Heart left ventricle (tissue), 16 donors: Measurements from ENCODE around the gene IGDCC3. TPM values are rescaled to one million over a fixed set of nuclear protein-coding genes. Genes with fewer than 3 reads are reported as not detected.

Source experiments
- ATAC-seq, 4 donors: fragments of 200-7000 bp; cut with Tn5 transposase; one replicate each; pipeline ENCODE4 v1.9.1; 2020 to 2022; ENCODE audit warnings: moderate library complexity in 4 of 4, mild to moderate bottlenecking in 3 of 4, moderate number of reproducible peaks in 1 of 4
- DNase-seq, 5 donors: peaks; one replicate each; pipeline ENCODE4 v3.0.0-alpha.2; 2020
- H3K27ac ChIP-seq, 12 donors: fragments of 200-600 bp; sonication (generic) in 4 of 12; one replicate each; pipeline versions ENCODE4 v1.5.0 to v1.8.0; 2016 to 2022; ENCODE audit warnings: mild to moderate bottlenecking in 2 of 12
- H3K27me3 ChIP-seq, 9 donors: fragments of 200-600 bp; sonication (generic) in 2 of 9; one replicate each; pipeline versions ENCODE4 v1.5.1 to v1.8.0; 2016 to 2022; ENCODE audit warnings: mild to moderate bottlenecking in 3 of 9
- H3K36me3 ChIP-seq, 9 donors: fragments of 200-600 bp; sonication (generic) in 2 of 9; one replicate each; pipeline versions ENCODE4 v1.5.0 to v1.8.0; 2018 to 2022; ENCODE audit warnings: mild to moderate bottlenecking in 2 of 9
- H3K4me1 ChIP-seq, 12 donors: fragments of 200-600 bp; sonication (generic) in 4 of 12; one replicate each; pipeline versions ENCODE4 v1.5.0 to v1.8.0; 2016 to 2022; ENCODE audit warnings: mild to moderate bottlenecking in 3 of 12
- H3K4me3 ChIP-seq, 12 donors: fragments of 200-600 bp; sonication (generic) in 4 of 12; one replicate each; pipeline versions ENCODE4 v1.5.0 to v1.8.0; 2017 to 2022; ENCODE audit warnings: mild to moderate bottlenecking in 9 of 12, moderate library complexity in 4 of 12
- H3K9me3 ChIP-seq, 12 donors: fragments of 200-600 bp; sonication (generic) in 4 of 12; one replicate each; pipeline versions ENCODE4 v1.5.0 to v1.8.0; 2016 to 2022; ENCODE audit warnings: mild to moderate bottlenecking in 1 of 12
- POLR2A ChIP-seq, 2 donors: fragments of 450-650 bp; IDR thresholded peaks; one replicate each; pipeline ENCODE4 v1.6.1; 2017; ENCODE audit warnings: antibody characterized with exemption in 2 of 2, mild to moderate bottlenecking in 2 of 2, moderate library complexity in 2 of 2
- WGBS, 4 donors: extraction: QIAGEN DNeasy Blood & Tissue Kit in 2 of 4; methylation state at CpG; one replicate each; pipeline versions ENCODE4 v1.1.5 to v1.1.7; 2013 to 2018; 5-methylcytosine and 5-hydroxymethylcytosine counted together
- intact Hi-C, 10 donors: fragments of 100-400 bp; cut with DNase I; formaldehyde crosslinking; loops; one replicate each; pipeline versions ENCODE4 v1.11.1 to v1.14.2; 2022
- polyA plus RNA-seq, 2 donors: library from polyadenylated mRNA; stranded (reverse); fragments of 200-250 nt; gene quantifications; one replicate each; pipeline ENCODE4 v1.2.3, GENCODE V29; 2013
- total RNA-seq, 9 donors: library from RNA; depleted of rRNA in 2 of 9; stranded (reverse); fragments of >200 nt in 2 of 9; fragmentation: NEBNext Ultra II Directional in 3 of 9; extraction: Animal tissue kit (Norgen Biotek cat#: 25700) in 3 of 9; gene quantifications; one replicate each; pipeline versions ENCODE4 v1.1.0 to v1.2.4, GENCODE V29; 2016 to 2023
- TF ChIP-seq, protein P1 (sequence below), 12 donors: fragments of 200-600 bp; sonication (generic) in 4 of 12; IDR thresholded peaks; one replicate each; pipeline versions ENCODE4 v1.5.0 to v1.8.0; 2018 to 2022; ENCODE audit warnings: antibody characterized with exemption in 12 of 12, mild to moderate bottlenecking in 5 of 12
- donor health status: ischemic (EF 13 %, LVEDD 7.1; RV severe dilation, severe dysfunction).
- donor health status: healthy with polysubstance abuse.
- donor health status: DM: no; HTN: yes; CAD: no.
- donor health status: DM: no; HTN: no; CAD: no.
- donor health status: ischemic (EF 25% LVEDD 6.9; RV normal size, moderate dysfunction).
- donor health status: ischemic (EF 25% LVEDD 5.7; RV mildly dilated, moderate dysfunction).
- donor health status: healthy.
- donor health status: DM: yes; HTN: yes; CAD: no.
- donor health status: ischemic (EF 35%, LVEDD 5.7; RV mildly dilated, moderate dysfunction).
- donor health status: nonischemic (EF 11% LVEDD 7.7; RV severe dilation, severe dysfunction).
- donor health status: DM: yes; HTN: yes; CAD: no.
- donor health status: PGD.
- donor health status: ischemic (EF 29% LVEDD 5.4; RV normal size, mild dysfunction).
- donor health status: nonischemic (EF 23%, LVEDD 6.1; RV moderate dilation, normal function).

The IGDCC3 gene
- total and polyA plus RNA-seq, 11 donors, result 0.07 to 0.33 (median 0.16) TPM; not detected in 7

DNA sequence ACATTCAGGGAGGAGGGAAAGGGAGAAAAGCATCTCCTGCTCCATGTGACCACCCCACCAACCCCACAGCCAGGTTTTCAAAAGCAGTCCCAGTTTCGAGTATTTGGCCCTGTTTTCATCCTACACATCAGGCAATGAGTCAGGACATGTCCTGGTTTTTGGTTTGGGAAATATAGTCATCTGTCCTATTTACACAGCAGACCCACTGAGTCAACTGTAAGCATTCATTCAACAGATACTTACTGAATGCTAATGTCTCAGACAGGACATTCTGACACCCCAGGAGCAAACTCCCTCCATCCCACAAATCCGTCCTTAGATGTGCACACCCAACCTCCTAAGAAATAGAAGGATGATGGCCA lies 32.9 kb downstream of the IGDCC3 start:
- 85 to 96% (median 87%) methylated on average over 2 of the region's 2 CpGs for WGBS, 4 donors
- ATAC-seq, result no peak

GRCh38 chr15:65344214-65344913 lies 33.4 kb downstream of the IGDCC3 start:
- ATAC-seq, result no peak
- WGBS, 4 donors, result 84 to 97% (median 93%) methylated on average over 5 to 8 of the region's 8 CpGs

More for the DNA sequence above, 32.9 kb downstream of the IGDCC3 start:
- TF ChIP-seq, protein P1, sequence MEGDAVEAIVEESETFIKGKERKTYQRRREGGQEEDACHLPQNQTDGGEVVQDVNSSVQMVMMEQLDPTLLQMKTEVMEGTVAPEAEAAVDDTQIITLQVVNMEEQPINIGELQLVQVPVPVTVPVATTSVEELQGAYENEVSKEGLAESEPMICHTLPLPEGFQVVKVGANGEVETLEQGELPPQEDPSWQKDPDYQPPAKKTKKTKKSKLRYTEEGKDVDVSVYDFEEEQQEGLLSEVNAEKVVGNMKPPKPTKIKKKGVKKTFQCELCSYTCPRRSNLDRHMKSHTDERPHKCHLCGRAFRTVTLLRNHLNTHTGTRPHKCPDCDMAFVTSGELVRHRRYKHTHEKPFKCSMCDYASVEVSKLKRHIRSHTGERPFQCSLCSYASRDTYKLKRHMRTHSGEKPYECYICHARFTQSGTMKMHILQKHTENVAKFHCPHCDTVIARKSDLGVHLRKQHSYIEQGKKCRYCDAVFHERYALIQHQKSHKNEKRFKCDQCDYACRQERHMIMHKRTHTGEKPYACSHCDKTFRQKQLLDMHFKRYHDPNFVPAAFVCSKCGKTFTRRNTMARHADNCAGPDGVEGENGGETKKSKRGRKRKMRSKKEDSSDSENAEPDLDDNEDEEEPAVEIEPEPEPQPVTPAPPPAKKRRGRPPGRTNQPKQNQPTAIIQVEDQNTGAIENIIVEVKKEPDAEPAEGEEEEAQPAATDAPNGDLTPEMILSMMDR (IDR thresholded peaks at IDR 0.05), result no peak
- TF ChIP-seq POLR2A (IDR thresholded peaks at IDR 0.05), result no peak
- DNase-seq, result no peak
- intact Hi-C loops, result no loop called here
- Histone ChIP-seq H3K9me3 (no peaks in the 10 kb centered on the region), H3K36me3 (no peaks in the 10 kb centered on the region), H3K4me1 (no peaks in the 10 kb centered on the region), H3K4me3 (no peak overlapping the region), H3K27ac (no peak overlapping the region), H3K27me3 (no peaks in the 10 kb centered on the region)

GRCh38 chr15:65343374-65343981 lies 34.3 kb downstream of the IGDCC3 start:
- no peak for TF ChIP-seq POLR2A (IDR thresholded peaks at IDR 0.05)
- TF ChIP-seq, protein P1 (IDR thresholded peaks at IDR 0.05), result no peak
- WGBS, 4 donors, result 94 to 97% (median 96%) methylated on average over 6 to 10 of the region's 10 CpGs
- Histone ChIP-seq H3K4me3 (no peak overlapping the region), H3K4me1 (no peaks in the 10 kb centered on the region), H3K27ac (no peak overlapping the region), H3K9me3 (no peaks in the 10 kb centered on the region), H3K36me3 (no peaks in the 10 kb centered on the region), H3K27me3 (no peaks in the 10 kb centered on the region)
- ATAC-seq, result no peak
- intact Hi-C loops, result no loop called here
- no peak for DNase-seq

More at GRCh38 chr15:65344214-65344913, 33.4 kb downstream of the IGDCC3 start:
- Histone ChIP-seq H3K27me3 (no peaks in the 10 kb centered on the region), H3K27ac (no peak overlapping the region), H3K36me3 (no peaks in the 10 kb centered on the region), H3K9me3 (no peaks in the 10 kb centered on the region), H3K4me3 (no peak overlapping the region), H3K4me1 (no peaks in the 10 kb centered on the region)
- DNase-seq, result no peak
- intact Hi-C loops, result no loop called here
- TF ChIP-seq POLR2A (IDR thresholded peaks at IDR 0.05), result no peak
- TF ChIP-seq, protein P1 (IDR thresholded peaks at IDR 0.05), result no peak

DNA sequence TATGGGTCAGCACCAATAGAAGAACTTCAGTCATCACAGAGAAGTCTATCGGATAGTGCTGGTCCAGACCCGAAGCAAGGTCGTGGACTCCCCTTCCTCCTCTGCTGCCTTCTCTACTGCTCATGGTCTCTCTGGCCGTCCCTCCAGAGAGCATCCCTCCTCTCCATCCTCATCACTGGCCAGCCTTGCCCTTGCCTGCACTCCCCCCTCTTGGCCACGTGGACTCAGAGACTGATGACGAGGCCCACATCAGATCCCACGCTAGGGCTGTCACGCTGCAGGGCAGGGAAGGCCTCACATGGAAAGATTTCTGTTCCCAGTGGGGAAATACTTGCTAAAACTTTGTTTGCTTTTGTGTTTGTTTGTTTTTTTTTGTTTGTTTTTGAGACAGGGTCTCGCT lies 35.3 kb downstream of the IGDCC3 start:
- WGBS, 4 donors, result 90 to 94% (median 93%) methylated on average over 9 of the region's 9 CpGs
- no peak for TF ChIP-seq POLR2A (IDR thresholded peaks at IDR 0.05)
- TF ChIP-seq, protein P1 (IDR thresholded peaks at IDR 0.05), result no peak
- Histone ChIP-seq H3K27me3 (peaks cover 0 to 7% (median 0%) of the 10 kb centered on the region in 9 donors), H3K27ac (no peak overlapping the region), H3K4me1 (no peaks in the 10 kb centered on the region), H3K9me3 (no peaks in the 10 kb centered on the region), H3K4me3 (no peak overlapping the region), H3K36me3 (no peaks in the 10 kb centered on the region)
- intact Hi-C loops, result no loop called here
- ATAC-seq (no peak), DNase-seq (no peak)
